Measurements from ENCODE around the gene PTPRG. TPM values are rescaled to one million over a fixed set of nuclear protein-coding genes. Genes with fewer than 3 reads are reported as not detected.
A peak's percentile ranks its signal among the peaks of the same experiment; 100 is the strongest.
"Not testable (repeated sequence)": the region's sequence is repeated elsewhere in the genome, so short reads cannot be mapped to it uniquely, and the experiment has no call there.

PTPRG gene
- total RNA-seq, 2 donors from 2014 or later: 26.0 to 26.3 TPM

DNA sequence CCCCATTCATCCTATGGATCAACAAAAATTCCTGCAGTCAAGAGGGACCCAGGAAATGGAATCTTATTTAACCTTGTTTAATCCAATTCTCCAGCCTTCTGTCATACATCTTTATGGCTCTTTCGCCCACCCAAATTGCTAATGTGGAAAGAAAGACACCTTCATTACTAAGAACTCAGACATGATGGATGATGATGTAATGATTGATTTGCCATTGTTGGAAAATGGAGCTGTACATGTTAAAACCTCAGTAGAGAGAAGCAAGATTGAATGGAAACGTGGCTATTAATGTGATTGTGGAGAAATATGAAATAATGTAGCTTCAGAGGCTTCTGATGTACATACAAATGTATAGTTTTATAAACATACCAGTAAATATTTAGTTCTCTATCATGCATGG is 15.7 kb upstream of the PTPRG start:
- intact Hi-C loops (cut with DNase I): no loop called here
- DNase-seq: no peak
- Histone ChIP-seq H3K4me1 (no peaks in the 10 kb centered on the region), H3K9me3 (no peaks in the 10 kb centered on the region), H3K27me3 (no peaks in the 10 kb centered on the region), H3K9ac (ENCODE audit: low read depth in 2 of 2, low read length in 2 of 2) (no peak overlapping the region), H3K27ac (no peak overlapping the region), H3K4me3 (no peak overlapping the region), H3K36me3 (no peaks in the 10 kb centered on the region)
- TF ChIP-seq, protein P1, sequence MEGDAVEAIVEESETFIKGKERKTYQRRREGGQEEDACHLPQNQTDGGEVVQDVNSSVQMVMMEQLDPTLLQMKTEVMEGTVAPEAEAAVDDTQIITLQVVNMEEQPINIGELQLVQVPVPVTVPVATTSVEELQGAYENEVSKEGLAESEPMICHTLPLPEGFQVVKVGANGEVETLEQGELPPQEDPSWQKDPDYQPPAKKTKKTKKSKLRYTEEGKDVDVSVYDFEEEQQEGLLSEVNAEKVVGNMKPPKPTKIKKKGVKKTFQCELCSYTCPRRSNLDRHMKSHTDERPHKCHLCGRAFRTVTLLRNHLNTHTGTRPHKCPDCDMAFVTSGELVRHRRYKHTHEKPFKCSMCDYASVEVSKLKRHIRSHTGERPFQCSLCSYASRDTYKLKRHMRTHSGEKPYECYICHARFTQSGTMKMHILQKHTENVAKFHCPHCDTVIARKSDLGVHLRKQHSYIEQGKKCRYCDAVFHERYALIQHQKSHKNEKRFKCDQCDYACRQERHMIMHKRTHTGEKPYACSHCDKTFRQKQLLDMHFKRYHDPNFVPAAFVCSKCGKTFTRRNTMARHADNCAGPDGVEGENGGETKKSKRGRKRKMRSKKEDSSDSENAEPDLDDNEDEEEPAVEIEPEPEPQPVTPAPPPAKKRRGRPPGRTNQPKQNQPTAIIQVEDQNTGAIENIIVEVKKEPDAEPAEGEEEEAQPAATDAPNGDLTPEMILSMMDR (IDR thresholded peaks at IDR 0.05): no peak

DNA sequence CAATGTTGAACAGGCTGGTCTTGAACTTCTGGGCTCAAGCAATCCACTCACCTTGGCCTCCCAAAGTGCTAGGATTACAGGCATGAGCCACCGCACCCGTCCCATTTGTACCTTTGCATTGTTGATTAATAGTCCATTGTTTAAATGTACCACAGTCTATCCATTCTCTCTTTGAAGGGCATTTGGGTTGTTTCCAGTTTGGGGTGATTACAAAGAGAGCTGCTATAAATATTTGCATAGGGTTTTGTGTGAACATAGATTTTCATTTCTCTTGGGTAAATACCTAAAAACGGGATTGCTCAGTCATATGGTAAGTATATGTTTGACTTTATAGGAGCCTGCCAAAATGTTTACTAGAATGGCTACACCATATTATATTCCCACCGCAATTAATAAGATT is 13.7 kb upstream of the PTPRG start:
- Histone ChIP-seq H3K36me3 (no peaks in the 10 kb centered on the region), H3K9ac (ENCODE audit: low read depth in 2 of 2, low read length in 2 of 2) (no peak overlapping the region), H3K9me3 (no peaks in the 10 kb centered on the region), H3K4me1 (no peaks in the 10 kb centered on the region), H3K4me3 (no peak overlapping the region), H3K27me3 (no peaks in the 10 kb centered on the region), H3K27ac (no peak overlapping the region)
- no peak for DNase-seq
- TF ChIP-seq, protein P1 (IDR thresholded peaks at IDR 0.05): no peak
- intact Hi-C loops (cut with DNase I): no loop called here

DNA sequence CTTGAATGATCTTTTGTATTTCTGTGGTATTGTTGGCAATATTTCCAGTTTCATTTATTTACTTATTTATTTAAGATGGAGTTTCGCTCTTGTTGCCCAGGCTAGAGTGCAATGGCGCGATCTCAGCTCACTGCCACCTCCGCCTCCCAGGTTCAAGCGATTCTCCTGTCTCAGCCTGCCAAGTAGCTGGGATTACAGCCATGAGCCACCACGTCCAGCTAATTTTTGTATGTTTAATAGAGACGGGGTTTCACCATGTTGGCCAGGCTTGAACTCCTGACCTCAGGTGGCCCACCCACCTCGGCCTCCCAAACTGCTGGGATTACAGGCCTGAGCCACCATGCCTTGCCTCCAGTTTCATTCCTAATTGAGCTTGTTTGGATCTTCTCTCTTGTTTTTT is 8.7 kb upstream of the PTPRG start:
- H3K36me3 ChIP-seq; H3K27me3 ChIP-seq; H3K9ac ChIP-seq (ENCODE audit: low read depth in 2 of 2, low read length in 2 of 2); DNase-seq; intact Hi-C loops (cut with DNase I); H3K4me3 ChIP-seq; H3K27ac ChIP-seq; H3K9me3 ChIP-seq; H3K4me1 ChIP-seq: not testable (repeated sequence)

DNA sequence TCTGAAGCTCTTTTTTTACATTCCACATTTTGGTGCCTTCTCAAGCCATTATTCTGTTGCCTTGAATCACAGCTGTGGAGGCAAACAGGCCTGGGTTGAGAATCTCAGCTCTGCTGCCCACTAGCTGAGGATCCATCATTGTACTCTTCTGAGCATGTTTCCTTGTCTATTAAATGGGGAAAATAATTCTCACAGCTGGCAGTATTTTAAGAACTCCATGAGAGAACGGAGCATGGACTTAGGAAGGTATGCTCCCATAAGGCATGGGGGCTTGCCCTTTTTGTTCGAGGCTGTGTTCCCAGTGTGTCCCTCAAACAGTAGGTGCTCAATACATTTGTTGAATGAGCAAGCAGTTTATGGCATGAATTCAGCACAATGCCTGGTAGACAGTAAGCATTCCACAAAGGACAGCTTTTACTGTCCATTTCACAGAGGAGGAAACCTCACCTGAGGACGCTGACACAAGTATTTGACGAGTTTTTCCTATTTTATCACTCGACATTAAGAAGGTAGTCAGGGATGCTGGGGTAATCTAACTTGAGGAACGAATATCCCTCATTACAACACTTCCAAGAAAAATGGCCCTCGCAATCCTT is 2.1 kb upstream of the PTPRG start:
- Histone ChIP-seq H3K27ac (no peak overlapping the region), H3K9ac (ENCODE audit: low read depth in 2 of 2, low read length in 2 of 2) (no peak overlapping the region), H3K4me1 (no peaks in the 10 kb centered on the region), H3K4me3 (no peak overlapping the region), H3K9me3 (no peaks in the 10 kb centered on the region), H3K27me3 (no peaks in the 10 kb centered on the region), H3K36me3 (no peaks in the 10 kb centered on the region)
- TF ChIP-seq, protein P1 (IDR thresholded peaks at IDR 0.05): no peak
- no peak for DNase-seq
- intact Hi-C loops (cut with DNase I): no loop called here

DNA sequence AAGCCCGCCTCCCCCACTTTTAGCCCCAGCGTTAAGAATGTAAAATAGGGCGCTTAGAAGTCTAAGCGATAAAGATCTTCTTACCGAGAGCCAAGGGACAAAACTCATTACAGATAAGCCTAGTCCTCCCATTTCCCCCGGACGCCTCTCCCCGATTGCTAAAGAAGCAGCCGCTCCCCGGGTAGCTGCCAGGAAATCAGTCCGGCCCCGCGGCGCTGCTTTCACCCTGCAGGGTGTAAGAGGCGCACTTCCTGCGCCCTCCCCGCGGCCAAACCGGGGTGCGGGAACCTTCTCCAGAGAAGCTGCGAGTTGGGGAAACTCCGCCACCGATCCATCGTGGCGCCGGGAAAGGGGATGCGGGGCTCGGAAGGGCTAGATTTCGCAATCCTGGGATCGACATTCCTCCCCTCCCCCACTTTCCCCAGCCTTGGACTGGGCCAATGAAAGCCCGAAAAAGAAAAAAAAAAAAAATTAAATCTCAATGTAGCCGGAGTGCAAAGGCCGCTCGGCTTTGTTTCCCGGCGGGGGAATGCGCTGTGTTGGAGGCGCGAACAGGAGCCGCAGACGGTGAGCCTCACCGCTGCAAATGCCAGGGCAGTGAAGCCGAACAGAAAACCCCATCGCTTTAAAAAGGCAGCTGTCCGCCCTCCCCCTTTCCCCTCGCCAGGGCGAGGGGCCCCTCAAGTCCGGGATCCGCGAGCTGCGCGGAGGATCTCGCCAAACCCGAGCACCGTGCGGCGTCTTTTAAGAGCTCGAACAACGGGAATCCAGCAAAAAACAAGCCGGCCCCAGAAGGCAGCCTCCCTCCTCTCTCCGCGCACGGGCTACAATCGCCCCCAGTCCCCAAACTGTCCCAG is 626 bp upstream of the PTPRG start:
- H3K4me3 ChIP-seq: peak overlapping the region; percentile 51
- H3K36me3 ChIP-seq: no peaks in the 10 kb centered on the region
- H3K4me1 ChIP-seq: no peaks in the 10 kb centered on the region
- peak; percentile 83 for DNase-seq
- H3K9ac ChIP-seq (ENCODE audit: low read depth in 2 of 2, low read length in 2 of 2): peak overlapping the region; percentile 83 to 85
- H3K27me3 ChIP-seq: no peaks in the 10 kb centered on the region
- TF ChIP-seq, protein P1 (IDR thresholded peaks at IDR 0.05): no peak
- peak overlapping the region; percentile 86 for H3K27ac ChIP-seq
- no peaks in the 10 kb centered on the region for H3K9me3 ChIP-seq
- intact Hi-C loops (cut with DNase I): loop anchor here (5.0 to 10.0 kb wide), 3 partner anchors 94 to 492 kb away; no protein-coding TSS in a partner anchor
